NCI-H128 (cell line): ENCODE results near the gene NDUFS7.

Experiments
- DNase-seq: peaks from one replicate; lab custom pipeline; 2025; ENCODE audit not compliant: unreplicated experiment; lab: John Stamatoyannopoulos, UW

NDUFS7 gene

DNA sequence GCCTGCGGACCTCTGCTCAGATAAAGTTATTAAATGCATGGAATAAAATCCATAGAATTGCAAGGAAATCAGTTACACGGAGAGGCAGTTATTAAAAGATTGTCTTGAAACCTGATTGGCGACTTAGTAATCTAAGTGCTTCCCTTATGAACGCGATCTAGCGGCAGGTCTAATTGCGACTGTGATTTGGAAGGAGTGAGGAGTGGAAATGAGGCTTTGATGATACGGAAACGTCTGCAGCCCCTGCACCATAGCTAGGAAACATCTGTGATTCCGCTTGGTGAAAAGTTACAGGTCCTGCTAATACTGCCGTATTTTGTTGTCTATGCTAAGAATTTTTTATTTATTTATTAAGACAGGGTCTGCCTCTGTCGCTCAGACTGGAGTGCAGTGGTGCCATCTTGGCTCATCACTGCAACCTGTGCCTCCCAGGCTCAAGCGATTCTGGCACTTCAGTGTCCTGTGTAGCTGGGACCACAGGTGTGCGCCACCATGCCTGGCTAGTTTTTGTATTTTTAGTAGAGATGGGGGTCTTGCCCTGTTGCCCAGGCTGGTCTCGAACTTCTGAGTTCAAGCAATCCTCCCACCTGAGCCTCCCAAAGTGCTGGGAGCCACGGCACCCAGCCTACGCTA is 887 bp downstream of the NDUFS7 start:
- DNase-seq = no peak

GRCh38 chr19:1385816-1386215 is 2.1 kb downstream of the NDUFS7 start:
- DNase-seq = no peak

DNA sequence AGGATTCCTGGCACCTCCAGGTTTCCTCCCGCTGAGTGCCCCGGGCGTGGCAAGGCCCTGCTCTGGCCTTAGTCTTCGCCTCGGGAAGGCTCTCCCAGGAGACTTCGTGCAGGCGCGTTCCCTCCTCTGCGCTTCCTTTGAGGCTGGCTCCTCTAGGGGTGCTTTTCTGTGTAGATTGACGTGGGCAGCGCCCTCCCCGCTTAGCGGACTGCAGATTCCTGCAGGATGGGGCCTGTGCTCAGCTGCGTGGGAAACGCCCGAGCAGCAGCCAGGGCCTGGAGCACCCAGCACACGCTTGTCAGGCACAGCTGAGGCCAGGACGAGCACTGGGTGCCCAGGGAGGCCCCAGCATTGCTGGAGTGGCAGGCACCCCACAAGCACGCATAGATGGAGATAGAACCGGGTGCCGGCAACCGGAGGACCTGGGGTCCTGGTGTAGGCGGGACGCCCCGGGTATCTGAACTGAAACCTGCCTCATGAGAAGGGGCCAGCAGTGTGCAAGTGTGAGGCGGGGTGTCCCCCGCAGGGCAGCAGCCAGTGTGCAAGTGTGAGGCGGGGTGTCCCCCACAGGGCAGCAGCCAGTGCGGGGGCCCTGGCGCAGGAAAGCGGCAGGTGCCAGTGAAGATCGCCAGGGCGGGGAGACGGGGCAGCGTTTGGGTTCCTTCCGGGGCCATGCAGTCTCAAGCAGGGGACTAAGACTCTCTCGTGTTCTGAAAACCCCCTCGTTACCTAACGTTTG is 3.4 kb downstream of the NDUFS7 start:
- DNase-seq = no peak

DNA sequence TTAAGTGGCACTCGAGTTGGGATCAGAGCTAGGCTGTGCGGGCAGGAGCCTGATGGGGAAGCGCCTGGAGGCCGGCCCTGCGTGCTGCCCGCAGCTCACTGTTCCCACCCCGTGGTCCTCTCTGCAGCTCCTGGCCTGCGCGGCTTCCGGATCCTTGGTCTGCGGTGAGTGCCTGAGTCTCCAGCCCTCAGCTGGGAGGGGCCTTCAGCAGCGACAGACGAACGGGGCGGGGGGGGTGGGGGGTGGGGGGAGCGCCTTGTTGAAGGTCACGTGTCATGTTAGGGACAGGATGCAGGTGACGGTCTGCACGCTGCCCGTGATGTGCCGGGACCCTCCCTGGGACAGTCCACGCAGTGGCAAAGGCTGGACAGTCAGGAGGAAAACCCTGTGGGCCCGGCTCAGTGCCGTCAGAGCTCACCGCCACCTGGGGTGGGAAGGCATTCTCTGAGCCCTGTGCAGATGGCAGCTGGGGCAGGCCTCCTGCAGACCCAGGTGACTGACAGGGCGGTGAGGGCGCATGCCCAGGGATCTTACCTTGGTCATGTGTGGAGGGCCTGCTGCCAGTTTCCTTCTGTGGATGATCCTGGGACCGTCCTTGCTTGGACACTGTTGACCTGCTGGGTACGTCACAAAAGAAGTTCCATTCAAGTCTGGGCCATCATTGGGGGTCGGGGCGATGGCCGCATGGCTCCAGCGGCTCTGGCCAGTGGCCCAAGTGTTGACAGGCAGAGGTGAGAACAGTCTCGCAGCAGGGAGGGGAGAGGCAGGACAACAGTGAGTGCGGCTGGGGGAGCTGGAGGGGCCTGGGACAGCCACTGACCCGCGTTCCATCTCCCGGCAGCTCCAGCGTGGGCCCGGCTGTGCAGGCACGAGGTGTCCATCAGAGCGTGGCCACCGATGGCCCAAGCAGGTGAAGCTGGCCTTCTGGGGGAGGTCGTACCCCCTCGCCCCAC is 4.3 kb downstream of the NDUFS7 start:
- DNase-seq = no peak

DNA sequence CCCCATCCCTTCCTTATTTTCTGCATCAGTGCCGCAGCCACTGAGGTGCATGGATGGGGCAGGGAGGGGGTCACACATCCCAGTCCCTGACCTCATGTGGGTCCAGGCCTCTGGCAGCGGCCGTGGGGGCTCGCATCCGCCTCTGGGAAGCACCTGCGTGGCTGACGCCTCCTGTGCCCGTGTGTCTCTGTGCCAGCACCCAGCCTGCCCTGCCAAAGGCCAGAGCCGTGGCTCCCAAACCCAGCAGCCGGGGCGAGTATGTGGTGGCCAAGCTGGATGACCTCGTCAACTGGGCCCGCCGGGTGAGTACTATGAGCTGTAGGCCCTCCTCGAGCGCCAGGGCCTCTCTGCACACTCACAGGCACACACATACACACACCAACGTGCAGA is 4.9 kb downstream of the NDUFS7 start:
- no peak for DNase-seq

DNA sequence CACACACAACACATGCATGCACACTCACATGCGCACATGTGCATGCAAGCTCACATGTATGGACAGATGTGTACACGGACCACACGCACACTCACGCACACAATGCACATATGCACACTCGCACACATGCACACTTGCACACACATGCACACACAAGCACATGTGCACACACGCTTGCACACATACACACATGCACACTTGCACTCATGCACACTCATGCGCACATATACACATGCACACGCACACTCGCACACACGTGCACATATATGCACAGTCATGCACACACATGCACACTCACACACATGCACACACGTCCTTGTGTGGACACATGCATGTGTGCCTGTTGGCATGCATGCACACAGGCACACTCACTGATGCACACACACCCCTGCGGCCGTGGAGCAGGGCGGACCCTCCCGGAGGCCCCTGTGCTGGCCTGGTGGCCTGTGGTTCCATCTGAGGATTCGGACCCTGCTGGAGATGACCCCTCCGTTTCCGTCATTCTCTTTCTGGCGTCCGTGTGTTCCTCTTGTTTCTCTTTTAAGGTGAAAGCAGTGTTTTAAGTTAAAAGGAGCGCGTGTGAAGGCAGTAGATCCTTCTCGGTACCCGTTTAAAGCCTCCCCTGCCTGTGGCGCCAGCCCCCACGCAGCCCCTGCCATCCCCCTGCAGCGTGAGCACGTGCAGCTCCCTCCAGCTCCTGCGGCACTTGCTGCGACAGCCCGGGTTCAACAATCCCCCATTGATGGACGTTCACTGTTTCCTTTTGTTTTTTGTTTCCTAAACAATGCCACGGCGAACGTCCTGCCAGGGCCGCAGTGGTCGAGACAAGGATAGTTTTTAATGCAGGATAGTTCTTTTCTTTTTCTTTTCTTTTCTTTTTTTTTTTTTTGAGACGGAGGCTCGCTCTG is 5.6 kb downstream of the NDUFS7 start:
- no peak for DNase-seq

GRCh38 chr19:1390890-1391423 is 7.2 kb downstream of the NDUFS7 start:
- DNase-seq = no peak

GRCh38 chr19:1392407-1392806 is 8.7 kb downstream of the NDUFS7 start:
- DNase-seq = no peak

- no peak for DNase-seq
These were observed 9.3 kb downstream of the NDUFS7 start for GRCh38 chr19:1392939-1393530.

GRCh38 chr19:1393841-1394240 is 10.1 kb downstream of the NDUFS7 start:
- DNase-seq = no peak

- no peak for DNase-seq
These were observed 10.8 kb downstream of the NDUFS7 start for GRCh38 chr19:1394252-1395193.

DNA sequence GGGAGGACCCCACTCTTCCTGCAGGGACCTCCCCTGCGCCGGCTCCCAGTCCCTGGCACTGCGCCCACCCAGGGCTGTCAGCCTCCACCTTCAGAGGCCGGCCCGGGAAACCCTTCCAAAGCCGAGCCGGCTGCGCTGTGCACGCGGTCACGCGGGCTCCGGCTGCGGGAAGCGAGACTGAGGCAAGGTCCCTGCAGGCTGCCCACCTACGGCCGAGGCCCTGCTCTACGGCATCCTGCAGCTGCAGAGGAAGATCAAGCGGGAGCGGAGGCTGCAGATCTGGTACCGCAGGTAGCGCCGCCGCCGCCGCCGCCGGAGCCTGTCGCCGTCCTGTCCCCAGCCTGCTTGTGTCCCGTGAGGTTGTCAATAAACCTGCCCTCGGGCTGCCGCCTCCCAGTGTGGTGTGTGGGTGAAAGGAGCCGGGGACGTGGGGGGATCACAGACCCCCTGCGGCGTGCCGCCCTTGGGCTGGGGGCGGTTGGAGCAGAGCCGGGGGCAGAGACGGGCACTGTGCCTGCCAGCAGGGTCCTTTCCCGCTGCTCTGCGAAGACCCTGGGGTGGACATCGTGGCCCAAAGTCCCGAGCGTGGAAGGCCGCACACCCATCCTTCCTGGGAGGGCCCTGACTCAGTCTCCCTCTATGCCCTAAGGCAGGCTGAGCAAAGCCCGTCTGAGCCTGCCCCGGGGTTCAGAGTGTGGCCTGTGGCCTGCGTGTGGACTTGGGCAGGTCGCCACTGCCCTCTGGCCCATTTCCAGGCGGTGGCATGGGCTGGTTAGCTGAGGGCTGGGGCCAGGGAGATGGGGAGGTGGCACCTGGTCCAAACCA is 11.7 kb downstream of the NDUFS7 start:
- no peak for DNase-seq

- no peak for DNase-seq
These were observed 12.5 kb downstream of the NDUFS7 start for GRCh38 chr19:1396019-1396767.

DNA sequence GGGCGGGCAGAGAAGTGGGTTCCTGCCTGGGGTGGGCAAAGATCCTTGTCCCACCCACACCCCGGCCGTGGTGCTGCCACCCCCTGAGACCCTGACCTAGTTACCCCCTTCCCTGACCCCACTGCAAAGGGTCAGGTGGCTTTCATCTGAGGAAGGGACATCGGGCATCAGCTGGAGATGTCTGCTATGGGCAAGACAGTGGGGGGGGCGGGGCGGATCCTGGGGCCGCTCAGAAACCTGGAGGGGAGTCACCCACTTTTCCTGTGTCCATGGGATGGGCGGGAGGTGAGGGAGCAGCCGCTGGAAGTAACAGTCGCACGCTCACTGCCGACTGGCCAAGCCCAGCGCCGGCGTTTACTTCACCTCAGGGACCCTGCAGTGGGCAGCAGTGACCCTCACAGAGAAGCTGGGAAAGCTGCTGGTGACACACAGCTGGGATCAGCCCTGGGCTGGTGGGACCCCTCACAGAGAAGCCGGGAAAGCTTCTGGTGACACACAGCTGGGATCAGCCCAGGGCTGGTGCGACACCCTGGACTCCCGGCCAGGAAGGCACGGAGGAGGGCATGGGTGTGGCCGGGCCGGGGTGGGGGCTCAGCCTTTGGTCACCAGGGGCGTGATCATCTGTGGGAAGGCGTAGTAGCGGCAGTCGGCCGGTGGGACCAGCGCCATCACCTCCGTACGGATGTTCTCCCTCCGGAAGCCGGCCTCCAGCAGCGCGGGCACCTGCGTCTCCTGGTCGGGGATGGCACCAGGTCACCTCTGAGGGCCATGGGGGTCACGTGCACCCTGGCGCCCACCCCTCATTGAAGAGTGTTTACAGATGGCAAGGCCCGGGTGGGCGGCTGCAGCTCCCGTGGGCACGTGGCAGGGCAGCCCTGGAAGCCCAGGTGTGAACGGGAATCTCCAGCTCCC is 13.3 kb downstream of the NDUFS7 start:
- no peak for DNase-seq

DNA sequence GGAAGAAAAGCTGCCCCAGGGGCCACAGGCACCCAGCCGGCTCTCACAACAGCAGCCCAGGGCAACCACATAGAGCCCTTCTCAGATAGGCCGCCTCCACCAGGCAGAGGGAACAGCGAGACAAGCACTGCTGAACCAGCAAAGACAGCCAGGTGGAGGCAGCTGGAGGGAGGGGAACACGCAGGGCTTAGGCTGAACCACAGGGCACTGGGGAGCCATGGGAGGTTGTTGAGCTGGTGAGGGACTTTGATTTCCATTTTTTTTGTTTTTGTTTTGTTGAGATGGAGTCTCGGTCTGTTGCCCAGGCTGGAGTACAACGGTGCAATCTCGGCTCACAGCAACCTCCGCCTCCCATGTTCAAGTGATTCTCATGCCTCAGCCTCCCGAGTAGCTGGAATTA is 14.1 kb downstream of the NDUFS7 start:
- DNase-seq = no peak

DNA sequence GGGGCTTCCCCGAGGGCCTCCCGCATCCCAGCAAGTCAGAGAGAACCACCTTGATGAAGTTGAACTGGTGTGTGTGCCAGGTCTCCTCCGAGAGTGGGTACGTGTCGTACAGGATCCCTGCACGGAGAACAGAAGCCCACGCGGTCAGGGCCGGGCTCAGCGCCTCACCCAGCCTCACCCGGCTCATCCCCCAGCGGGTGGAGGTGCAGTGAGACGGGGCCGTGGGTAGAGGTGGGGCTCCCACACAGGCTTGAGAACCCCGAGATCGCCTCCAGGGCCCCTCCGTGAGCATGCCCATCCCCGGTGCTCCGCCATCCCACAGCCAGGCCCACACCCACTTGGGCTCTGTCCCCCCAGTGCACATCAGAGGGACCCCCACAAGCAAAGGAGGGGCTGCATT is 15.4 kb downstream of the NDUFS7 start:
- DNase-seq = no peak
